DOHH2 (cell line): ENCODE measurements around the gene MYBPC3.

Experiments
- H3F3A ChIP-seq: fragments of 200-600 bp; sonication (generic), shearing (Covaris generic); 2 replicates; pipeline ENCODE4 v1.6.0; 2016; ENCODE audit warnings: antibody characterized with exemption, mild to moderate bottlenecking; ENCODE audit not compliant: control insufficient read depth, insufficient read depth
- H3K27ac ChIP-seq: fragments of 200-600 bp; sonication (generic); 2 replicates; pipeline ENCODE4 v1.5.1; 2014; ENCODE audit warnings: low read depth, mild to moderate bottlenecking, low read length, moderate library complexity
- H3K27me3 ChIP-seq: fragments of 200-600 bp; sonication (generic); 2 replicates; pipeline ENCODE4 v1.6.1; 2014; ENCODE audit warnings: mild to moderate bottlenecking, low read length, mixed read lengths; ENCODE audit not compliant: control insufficient read depth
- H3K36me3 ChIP-seq: fragments of 200-600 bp; sonication (generic); 2 replicates; pipeline ENCODE4 v1.6.1; 2014; ENCODE audit warnings: mild to moderate bottlenecking, low read length, moderate library complexity, mixed read lengths; ENCODE audit not compliant: control insufficient read depth
- H3K4me1 ChIP-seq: fragments of 200-600 bp; sonication (generic); 2 replicates; pipeline ENCODE4 v1.6.1; 2014; ENCODE audit warnings: mild to moderate bottlenecking, low read length, mixed read lengths; ENCODE audit not compliant: control insufficient read depth
- H3K4me2 ChIP-seq: fragments of 200-600 bp; sonication (generic); 2 replicates; pipeline ENCODE4 v1.6.0; 2014; ENCODE audit warnings: mild to moderate bottlenecking, low read length, moderate library complexity
- H3K4me3 ChIP-seq: fragments of 200-600 bp; sonication (generic); 2 replicates; pipeline ENCODE4 v1.5.1; 2014; ENCODE audit warnings: mild to moderate bottlenecking, low read length, mixed read lengths
- H3K79me2 ChIP-seq: fragments of 200-600 bp; sonication (generic); 2 replicates; pipeline ENCODE4 v1.6.1; 2014; ENCODE audit warnings: mild to moderate bottlenecking, low read length, mixed read lengths; ENCODE audit not compliant: control insufficient read depth
- H3K9me2 ChIP-seq: fragments of 200-600 bp; sonication (generic); replicated peaks from 2 replicates; pipeline ENCODE4 v1.6.1; 2014; ENCODE audit warnings: mild to moderate bottlenecking, low read length, mixed read lengths; ENCODE audit not compliant: control insufficient read depth
- H3K9me3 ChIP-seq: fragments of 200-600 bp; sonication (generic); 2 replicates; pipeline ENCODE4 v1.6.1; 2014; ENCODE audit warnings: antibody characterized with exemption, low read length, mixed read lengths; ENCODE audit not compliant: control insufficient read depth, insufficient read depth
- H4K20me1 ChIP-seq: fragments of 200-600 bp; sonication (generic); 2 replicates; pipeline ENCODE4 v1.6.0; 2014; ENCODE audit warnings: low read depth, mild to moderate bottlenecking, antibody characterized with exemption, low read length, moderate library complexity; ENCODE audit not compliant: control insufficient read depth, insufficient read depth
- EZH2phosphoT487 ChIP-seq: fragments of 200-600 bp; sonication (generic); IDR thresholded peaks from 2 replicates; pipeline ENCODE4 v1.6.1; 2017; ENCODE audit warnings: borderline replicate concordance, mild to moderate bottlenecking, antibody characterized with exemption, low read length, moderate library complexity, mixed read lengths
- TF ChIP-seq, protein P1 (sequence below): fragments of 200-600 bp; sonication (generic); IDR thresholded peaks from one replicate; pipeline ENCODE4 v1.5.1; 2014; ENCODE audit warnings: antibody characterized with exemption, mild to moderate bottlenecking, low read depth, low read length; ENCODE audit not compliant: poor library complexity, severe bottlenecking

Gene MYBPC3

GRCh38 chr11:47369676-47370075, 17.2 kb upstream of the MYBPC3 start:
- Histone ChIP-seq H3K79me2 (peaks cover 69% of the 10 kb centered on the region), H3K4me3 (no peak overlapping the region), H3K27ac (no peak overlapping the region), H3K4me1 (peaks cover 21% of the 10 kb centered on the region), H3K4me2 (no peak overlapping the region), H3K27me3 (no peaks in the 10 kb centered on the region), H3K9me3 (no peaks in the 10 kb centered on the region), H4K20me1 (no peaks in the 10 kb centered on the region), H3K9me2 (no peaks in the 10 kb centered on the region), H3K36me3 (peaks cover 67% of the 10 kb centered on the region), H3F3A (no peaks in the 10 kb centered on the region)
- no peak for TF ChIP-seq EZH2phosphoT487
- TF ChIP-seq, protein P1, sequence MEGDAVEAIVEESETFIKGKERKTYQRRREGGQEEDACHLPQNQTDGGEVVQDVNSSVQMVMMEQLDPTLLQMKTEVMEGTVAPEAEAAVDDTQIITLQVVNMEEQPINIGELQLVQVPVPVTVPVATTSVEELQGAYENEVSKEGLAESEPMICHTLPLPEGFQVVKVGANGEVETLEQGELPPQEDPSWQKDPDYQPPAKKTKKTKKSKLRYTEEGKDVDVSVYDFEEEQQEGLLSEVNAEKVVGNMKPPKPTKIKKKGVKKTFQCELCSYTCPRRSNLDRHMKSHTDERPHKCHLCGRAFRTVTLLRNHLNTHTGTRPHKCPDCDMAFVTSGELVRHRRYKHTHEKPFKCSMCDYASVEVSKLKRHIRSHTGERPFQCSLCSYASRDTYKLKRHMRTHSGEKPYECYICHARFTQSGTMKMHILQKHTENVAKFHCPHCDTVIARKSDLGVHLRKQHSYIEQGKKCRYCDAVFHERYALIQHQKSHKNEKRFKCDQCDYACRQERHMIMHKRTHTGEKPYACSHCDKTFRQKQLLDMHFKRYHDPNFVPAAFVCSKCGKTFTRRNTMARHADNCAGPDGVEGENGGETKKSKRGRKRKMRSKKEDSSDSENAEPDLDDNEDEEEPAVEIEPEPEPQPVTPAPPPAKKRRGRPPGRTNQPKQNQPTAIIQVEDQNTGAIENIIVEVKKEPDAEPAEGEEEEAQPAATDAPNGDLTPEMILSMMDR, result no peak

GRCh38 chr11:47366020-47366490, 13.6 kb upstream of the MYBPC3 start:
- H3K9me3 ChIP-seq, result no peaks in the 10 kb centered on the region
- no peaks in the 10 kb centered on the region for H3K9me2 ChIP-seq
- H3K4me1 ChIP-seq, result peaks cover 12% of the 10 kb centered on the region
- TF ChIP-seq, protein P1, result no peak
- no peak for TF ChIP-seq EZH2phosphoT487
- H3K27ac ChIP-seq, result no peak overlapping the region
- H3K36me3 ChIP-seq, result peaks cover 39% of the 10 kb centered on the region
- H3K27me3 ChIP-seq, result no peaks in the 10 kb centered on the region
- H3F3A ChIP-seq, result no peaks in the 10 kb centered on the region
- no peak overlapping the region for H3K4me2 ChIP-seq
- no peak overlapping the region for H3K4me3 ChIP-seq
- H3K79me2 ChIP-seq, result peaks cover 62% of the 10 kb centered on the region
- no peaks in the 10 kb centered on the region for H4K20me1 ChIP-seq

DNA sequence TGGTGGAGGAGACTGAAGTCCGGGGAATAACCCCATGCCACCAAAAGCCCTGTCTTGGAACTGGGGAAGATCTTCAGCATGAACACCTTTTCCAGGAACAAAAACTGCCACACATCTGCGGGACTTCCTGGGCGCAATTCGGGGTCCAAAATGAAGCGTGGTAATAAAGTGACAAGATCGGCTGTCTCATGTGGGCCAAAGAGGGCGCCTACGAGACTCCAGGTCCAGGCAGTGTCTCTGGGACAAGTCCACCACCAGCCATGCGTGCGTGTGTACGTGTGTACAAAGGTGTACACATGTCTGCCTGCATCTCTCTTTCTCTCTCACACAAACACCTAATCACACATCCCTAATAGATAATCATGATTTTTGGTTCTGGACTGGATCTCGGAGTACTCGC, 8.9 kb upstream of the MYBPC3 start:
- Histone ChIP-seq H4K20me1 (no peaks in the 10 kb centered on the region), H3K79me2 (peaks cover 44% of the 10 kb centered on the region), H3K4me2 (no peak overlapping the region), H3K36me3 (peaks cover 36% of the 10 kb centered on the region), H3K4me3 (no peak overlapping the region), H3K4me1 (peaks cover 8% of the 10 kb centered on the region), H3F3A (no peaks in the 10 kb centered on the region; the same call in 1 of the 2 replicates), H3K9me3 (peaks cover 8% of the 10 kb centered on the region; the same call in 1 of the 2 replicates), H3K9me2 (no peaks in the 10 kb centered on the region), H3K27ac (no peak overlapping the region), H3K27me3 (no peaks in the 10 kb centered on the region)
- TF ChIP-seq, protein P1, result no peak
- TF ChIP-seq EZH2phosphoT487, result no peak
